Endodermal cell (in vitro differentiated cells): ENCODE measurements around the gene MEIKIN. TPM values are rescaled to one million over a fixed set of nuclear protein-coding genes. Genes with fewer than 3 reads are reported as not detected.
A peak's percentile ranks its signal among the peaks of the same experiment; 100 is the strongest.

Source experiments
- DNase-seq: peaks from one replicate; pipeline ENCODE4 v3.0.0-alpha.2; 2017
- H3K27ac ChIP-seq: 2 replicates; pipeline ENCODE4 v1.5.1; 2013; ENCODE audit warnings: mild to moderate bottlenecking, low read depth, low read length, moderate library complexity
- H3K27me3 ChIP-seq: 2 replicates; pipeline ENCODE4 v1.6.1; 2013; ENCODE audit warnings: mild to moderate bottlenecking, low read length, moderate library complexity; ENCODE audit not compliant: insufficient read depth, control insufficient read depth, poor library complexity, severe bottlenecking
- H3K36me3 ChIP-seq: 2 replicates; pipeline ENCODE4 v1.7.0; 2013; ENCODE audit warnings: mild to moderate bottlenecking, low read length, moderate library complexity; ENCODE audit not compliant: control insufficient read depth, insufficient read depth
- H3K4me1 ChIP-seq: one replicate; pipeline ENCODE4 v1.7.0; 2013; ENCODE audit warnings: low read length; ENCODE audit not compliant: control insufficient read depth, insufficient read depth
- H3K4me3 ChIP-seq: 2 replicates; pipeline ENCODE4 v1.5.1; 2013; ENCODE audit warnings: mild to moderate bottlenecking, low read length, moderate library complexity
- H3K9ac ChIP-seq: 2 replicates; pipeline ENCODE4 v1.6.1; 2013; ENCODE audit warnings: mild to moderate bottlenecking, low read length, moderate library complexity; ENCODE audit not compliant: poor library complexity, severe bottlenecking; ENCODE audit errors: extremely low read depth
- H3K9me3 ChIP-seq: 2 replicates; pipeline ENCODE4 v1.6.1; 2013; ENCODE audit warnings: mild to moderate bottlenecking, low read length, moderate library complexity; ENCODE audit not compliant: control insufficient read depth
- H3K27ac Mint-ChIP-seq: 2 replicates; pipeline ENCODE4 v1.8.0; 2020; ENCODE audit warnings: mixed read lengths
- H3K27me3 Mint-ChIP-seq: 2 replicates; pipeline ENCODE4 v1.8.0; 2021; ENCODE audit warnings: mild to moderate bottlenecking, mixed read lengths; ENCODE audit not compliant: insufficient read depth
- H3K36me3 Mint-ChIP-seq: 2 replicates; pipeline ENCODE4 v1.8.0; 2020; ENCODE audit warnings: low read depth, mixed read lengths
- H3K4me1 Mint-ChIP-seq: 2 replicates; pipeline ENCODE4 v1.8.0; 2020; ENCODE audit warnings: mixed read lengths
- H3K4me3 Mint-ChIP-seq: 2 replicates; pipeline ENCODE4 v1.8.0; 2020; ENCODE audit warnings: mild to moderate bottlenecking, moderate library complexity, mixed read lengths
- H3K9me3 Mint-ChIP-seq: 2 replicates; pipeline ENCODE4 v1.8.0; 2020; ENCODE audit warnings: mild to moderate bottlenecking, mixed read lengths
- WGBS, 2 experiments: methylation state at CpG; one replicate each; pipeline versions ENCODE4 v1.1.5 to v1.1.7; 2013; ENCODE audit warnings: missing lambda C conversion rate in 2 of 2, mixed read lengths in 1 of 2; ENCODE audit not compliant: insufficient coverage in 1 of 2, insufficient read length in 1 of 2; 5-methylcytosine and 5-hydroxymethylcytosine counted together
- long read RNA-seq, 4 experiments: library from polyadenylated mRNA in 2 of 4; library from RNA in 1 of 4; library from capped mRNA in 1 of 4; stranded (forward) in 3 of 4; unstranded in 1 of 4; transcript quantifications; one replicate each; pipeline ENCODE4 v2.0.0, GENCODE V29; 2020 to 2021; ENCODE audit warnings: inconsistent platforms in 1 of 4
- polyA plus RNA-seq, 2 experiments: library from polyadenylated mRNA; stranded (reverse); fragments of 50-300 nt; gene quantifications; one replicate each; pipeline ENCODE4 v1.2.3, GENCODE V29; 2013
- total RNA-seq, 2 donors: library from RNA; stranded (reverse); fragmentation: NEBNext Ultra II Directional in 1 of 2; extraction: Animal tissue kit (Norgen Biotek cat#: 25700) in 1 of 2; gene quantifications; 2 replicates in 1 of 2; 3 replicates in 1 of 2; pipeline ENCODE4 v1.2.1, GENCODE V29; 2021
- TF ChIP-seq, protein P1 (sequence below): fragments of 200-600 bp; sonication (generic); conservative IDR thresholded peaks from 2 replicates; pipeline ENCODE4 v1.5.0; 2021; ENCODE audit warnings: antibody characterized with exemption, mild to moderate bottlenecking

The MEIKIN gene, protein sequence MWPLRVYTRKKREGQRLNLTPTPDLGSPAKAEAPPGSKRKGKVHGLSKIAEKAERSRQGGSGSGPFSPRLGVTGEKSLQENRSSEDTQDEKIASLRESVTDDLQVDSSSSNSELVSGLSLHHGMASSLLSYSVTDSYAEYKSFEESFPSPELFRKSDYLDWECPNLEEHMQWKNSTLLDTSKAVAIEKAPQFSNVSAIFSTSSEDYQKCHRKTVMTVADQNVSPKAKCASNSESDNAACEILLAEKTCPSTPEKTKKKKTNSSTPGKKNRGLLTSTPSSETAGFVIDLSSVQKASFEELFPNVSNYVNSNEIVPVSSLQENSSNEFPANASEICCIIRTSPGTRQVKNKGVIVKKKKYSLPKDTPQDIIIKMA
- total RNA-seq = not detected
- polyA plus RNA-seq (2013, experiment 1 of 2) = not detected
- not detected for polyA plus RNA-seq (2013, experiment 2 of 2)
- long read RNA-seq, experiment 1 = 0 reads
- long read RNA-seq, experiment 2 = 0 reads
- long read RNA-seq, experiment 3 = 0 reads
- long read RNA-seq, experiment 4 = 0 reads

- H3K27me3 ChIP-seq = no peaks in the 10 kb centered on the region
- 93 to 97% methylated on average over 24 of the region's 24 CpGs for WGBS, 2 experiments
- H3K9ac ChIP-seq = no peak within 1 kb of the TSS
- H3K4me1 Mint-ChIP-seq = no peaks in the 10 kb centered on the region
- DNase-seq = no peak
- no peaks in the 10 kb centered on the region for H3K36me3 Mint-ChIP-seq
- no peak within 1 kb of the TSS for H3K27ac ChIP-seq
- H3K9me3 ChIP-seq = no peaks in the 10 kb centered on the region
- no peak within 1 kb of the TSS for H3K4me3 Mint-ChIP-seq
- H3K27me3 Mint-ChIP-seq = peaks cover 2% of the 10 kb centered on the region
- no peaks in the 10 kb centered on the region for H3K36me3 ChIP-seq
- TF ChIP-seq, protein P1, sequence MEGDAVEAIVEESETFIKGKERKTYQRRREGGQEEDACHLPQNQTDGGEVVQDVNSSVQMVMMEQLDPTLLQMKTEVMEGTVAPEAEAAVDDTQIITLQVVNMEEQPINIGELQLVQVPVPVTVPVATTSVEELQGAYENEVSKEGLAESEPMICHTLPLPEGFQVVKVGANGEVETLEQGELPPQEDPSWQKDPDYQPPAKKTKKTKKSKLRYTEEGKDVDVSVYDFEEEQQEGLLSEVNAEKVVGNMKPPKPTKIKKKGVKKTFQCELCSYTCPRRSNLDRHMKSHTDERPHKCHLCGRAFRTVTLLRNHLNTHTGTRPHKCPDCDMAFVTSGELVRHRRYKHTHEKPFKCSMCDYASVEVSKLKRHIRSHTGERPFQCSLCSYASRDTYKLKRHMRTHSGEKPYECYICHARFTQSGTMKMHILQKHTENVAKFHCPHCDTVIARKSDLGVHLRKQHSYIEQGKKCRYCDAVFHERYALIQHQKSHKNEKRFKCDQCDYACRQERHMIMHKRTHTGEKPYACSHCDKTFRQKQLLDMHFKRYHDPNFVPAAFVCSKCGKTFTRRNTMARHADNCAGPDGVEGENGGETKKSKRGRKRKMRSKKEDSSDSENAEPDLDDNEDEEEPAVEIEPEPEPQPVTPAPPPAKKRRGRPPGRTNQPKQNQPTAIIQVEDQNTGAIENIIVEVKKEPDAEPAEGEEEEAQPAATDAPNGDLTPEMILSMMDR = no peak
- H3K4me3 ChIP-seq = no peak within 1 kb of the TSS
- H3K9me3 Mint-ChIP-seq = no peaks in the 10 kb centered on the region
- no peaks in the 10 kb centered on the region for H3K4me1 ChIP-seq
- no peak within 1 kb of the TSS for H3K27ac Mint-ChIP-seq
Observed at GRCh38 chr5:131945551-131946168, at the start of gene MEIKIN. Gene MEIKIN (minus strand): TSS chr5:131945663. CDS start chr5:131945505, 158 bp downstream.

- no peaks in the 10 kb centered on the region for H3K9me3 Mint-ChIP-seq
- Histone ChIP-seq H3K36me3 (no peaks in the 10 kb centered on the region), H3K9me3 (no peaks in the 10 kb centered on the region), H3K27ac (no peak overlapping the region), H3K4me3 (no peak overlapping the region), H3K4me1 (peaks cover 7% of the 10 kb centered on the region), H3K27me3 (no peaks in the 10 kb centered on the region), H3K9ac (no peak overlapping the region)
- DNase-seq = peak; percentile 86
- WGBS, 2 experiments = 72 to 77% methylated on average over 3 to 7 of the region's 7 CpGs
- H3K27ac Mint-ChIP-seq = no peak overlapping the region
- peaks cover 14% of the 10 kb centered on the region for H3K4me1 Mint-ChIP-seq
- no peaks in the 10 kb centered on the region for H3K36me3 Mint-ChIP-seq
- TF ChIP-seq, protein P1 = no peak
- H3K27me3 Mint-ChIP-seq = no peaks in the 10 kb centered on the region
- H3K4me3 Mint-ChIP-seq = no peak overlapping the region
Observed at GRCh38 chr5:131994533-131995226, 49.2 kb upstream of the MEIKIN start.

GRCh38 chr5:131994090-131994489 lies 48.6 kb upstream of the MEIKIN start:
- Mint-ChIP-seq H3K9me3 (no peaks in the 10 kb centered on the region), H3K27me3 (no peaks in the 10 kb centered on the region), H3K36me3 (no peaks in the 10 kb centered on the region), H3K27ac (no peak overlapping the region), H3K4me1 (peaks cover 14% of the 10 kb centered on the region), H3K4me3 (no peak overlapping the region)
- H3K27ac ChIP-seq = no peak overlapping the region
- no peak overlapping the region for H3K4me3 ChIP-seq
- peaks cover 7% of the 10 kb centered on the region for H3K4me1 ChIP-seq
- H3K27me3 ChIP-seq = no peaks in the 10 kb centered on the region
- H3K9me3 ChIP-seq = no peaks in the 10 kb centered on the region
- TF ChIP-seq, protein P1 = no peak
- H3K36me3 ChIP-seq = no peaks in the 10 kb centered on the region
- WGBS, 2 experiments = 76 to 96% methylated on average over 5 to 7 of the region's 7 CpGs
- no peak overlapping the region for H3K9ac ChIP-seq
- DNase-seq = no peak
